Hematopoietic multipotent progenitor cell treated with erythropoietin and hydrocortisone succinate and interleukin-3 and kit ligand, for 17 days (in vitro differentiated cells): ENCODE measurements around the gene COL4A1.

Experiments
- DNase-seq: peaks from one replicate; pipeline ENCODE4 v3.0.0-alpha.2; 2015; ENCODE audit warnings: low spot score

COL4A1 gene

GRCh38 chr13:110218581-110219201 is 88.3 kb downstream of the COL4A1 start:
- no peak for DNase-seq

GRCh38 chr13:110217811-110218210 is 89.1 kb downstream of the COL4A1 start:
- no peak for DNase-seq

GRCh38 chr13:110217085-110217484 is 89.9 kb downstream of the COL4A1 start:
- DNase-seq = no peak

- DNase-seq = no peak
Measured at GRCh38 chr13:110216398-110217041, 90.4 kb downstream of the COL4A1 start.

- no peak for DNase-seq
Measured at GRCh38 chr13:110216006-110216397, 91.0 kb downstream of the COL4A1 start.

GRCh38 chr13:110215606-110216005 is 91.4 kb downstream of the COL4A1 start:
- no peak for DNase-seq

GRCh38 chr13:110214637-110215036 is 92.3 kb downstream of the COL4A1 start:
- DNase-seq = no peak

GRCh38 chr13:110213461-110214074 is 93.4 kb downstream of the COL4A1 start:
- no peak for DNase-seq

GRCh38 chr13:110212529-110212928 is 94.4 kb downstream of the COL4A1 start:
- no peak for DNase-seq

- no peak for DNase-seq
Measured at GRCh38 chr13:110211735-110212134, 95.2 kb downstream of the COL4A1 start.

GRCh38 chr13:110211046-110211445 is 95.9 kb downstream of the COL4A1 start:
- no peak for DNase-seq

GRCh38 chr13:110210604-110210985 is 96.4 kb downstream of the COL4A1 start:
- DNase-seq = no peak

GRCh38 chr13:110209950-110210603 is 96.9 kb downstream of the COL4A1 start:
- DNase-seq = no peak

- DNase-seq = no peak
Measured at GRCh38 chr13:110208116-110208515, 98.8 kb downstream of the COL4A1 start.

- no peak for DNase-seq
Measured at GRCh38 chr13:110206996-110207395, 100.0 kb downstream of the COL4A1 start.

- DNase-seq = no peak
Measured at GRCh38 chr13:110206185-110206584, 100.8 kb downstream of the COL4A1 start.

GRCh38 chr13:110201114-110201513 is 105.8 kb downstream of the COL4A1 start:
- no peak for DNase-seq

GRCh38 chr13:110200276-110200870 is 106.6 kb downstream of the COL4A1 start:
- DNase-seq = no peak

GRCh38 chr13:110199046-110199831 is 107.7 kb downstream of the COL4A1 start:
- DNase-seq = no peak

- DNase-seq = no peak
Measured at GRCh38 chr13:110197471-110197870, 109.5 kb downstream of the COL4A1 start.

- DNase-seq = no peak
Measured at GRCh38 chr13:110197026-110197425, 109.9 kb downstream of the COL4A1 start.
